Cerebellar nuclear complex (tissue), 1 donor: ENCODE measurements around the gene STXBP2.

Experiments used
- DNase-seq, 2 experiments: peaks; one replicate each; lab custom pipeline; 2025; lab: John Stamatoyannopoulos, UW

Gene STXBP2

GRCh38 chr19:7612282-7613274, 24.3 kb upstream of the STXBP2 start:
- no peak for DNase-seq

- DNase-seq: no peak
Measured at GRCh38 chr19:7614859-7615741, 21.8 kb upstream of the STXBP2 start.

DNA sequence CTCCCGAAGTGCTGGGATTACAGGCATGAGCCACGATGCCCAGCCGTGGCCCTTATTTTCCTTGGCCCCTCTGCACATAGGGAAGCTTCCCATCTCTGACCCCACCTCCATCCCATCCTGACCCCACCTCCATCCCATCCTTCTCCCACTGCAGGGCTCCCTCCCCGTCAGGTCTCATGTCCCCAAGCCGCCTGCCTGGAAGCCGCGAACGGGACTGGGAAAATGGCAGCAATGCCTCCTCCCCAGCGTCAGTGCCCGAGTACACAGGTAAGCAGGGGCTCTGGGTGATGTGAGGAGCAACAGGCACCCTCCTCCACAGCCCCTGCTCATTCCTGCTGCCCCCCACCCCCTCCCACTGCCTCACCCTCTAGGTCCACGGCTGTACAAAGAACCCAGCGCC, 19.7 kb upstream of the STXBP2 start:
- DNase-seq: no peak

DNA sequence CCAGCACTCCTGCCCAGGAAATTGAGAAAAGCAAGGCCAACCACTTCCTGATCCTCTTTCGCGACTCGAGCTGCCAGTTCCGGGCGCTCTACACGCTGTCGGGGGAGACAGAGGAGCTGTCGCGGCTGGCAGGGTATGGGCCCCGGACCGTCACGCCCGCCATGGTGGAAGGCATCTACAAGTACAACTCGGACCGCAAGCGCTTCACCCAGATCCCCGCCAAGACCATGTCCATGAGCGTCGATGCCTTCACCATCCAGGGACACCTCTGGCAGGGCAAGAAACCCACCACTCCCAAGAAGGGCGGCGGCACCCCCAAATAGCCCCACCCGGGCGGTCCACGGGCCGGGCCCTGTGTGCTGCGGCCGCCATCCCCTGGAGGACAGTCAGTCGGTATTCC, 19.2 kb upstream of the STXBP2 start:
- DNase-seq: no peak

- DNase-seq: no peak
Measured at GRCh38 chr19:7618348-7618747, 18.6 kb upstream of the STXBP2 start.

- DNase-seq: no peak
Measured at GRCh38 chr19:7618771-7619510, 18.0 kb upstream of the STXBP2 start.

GRCh38 chr19:7619671-7620441, 17.1 kb upstream of the STXBP2 start:
- no peak for DNase-seq

DNA sequence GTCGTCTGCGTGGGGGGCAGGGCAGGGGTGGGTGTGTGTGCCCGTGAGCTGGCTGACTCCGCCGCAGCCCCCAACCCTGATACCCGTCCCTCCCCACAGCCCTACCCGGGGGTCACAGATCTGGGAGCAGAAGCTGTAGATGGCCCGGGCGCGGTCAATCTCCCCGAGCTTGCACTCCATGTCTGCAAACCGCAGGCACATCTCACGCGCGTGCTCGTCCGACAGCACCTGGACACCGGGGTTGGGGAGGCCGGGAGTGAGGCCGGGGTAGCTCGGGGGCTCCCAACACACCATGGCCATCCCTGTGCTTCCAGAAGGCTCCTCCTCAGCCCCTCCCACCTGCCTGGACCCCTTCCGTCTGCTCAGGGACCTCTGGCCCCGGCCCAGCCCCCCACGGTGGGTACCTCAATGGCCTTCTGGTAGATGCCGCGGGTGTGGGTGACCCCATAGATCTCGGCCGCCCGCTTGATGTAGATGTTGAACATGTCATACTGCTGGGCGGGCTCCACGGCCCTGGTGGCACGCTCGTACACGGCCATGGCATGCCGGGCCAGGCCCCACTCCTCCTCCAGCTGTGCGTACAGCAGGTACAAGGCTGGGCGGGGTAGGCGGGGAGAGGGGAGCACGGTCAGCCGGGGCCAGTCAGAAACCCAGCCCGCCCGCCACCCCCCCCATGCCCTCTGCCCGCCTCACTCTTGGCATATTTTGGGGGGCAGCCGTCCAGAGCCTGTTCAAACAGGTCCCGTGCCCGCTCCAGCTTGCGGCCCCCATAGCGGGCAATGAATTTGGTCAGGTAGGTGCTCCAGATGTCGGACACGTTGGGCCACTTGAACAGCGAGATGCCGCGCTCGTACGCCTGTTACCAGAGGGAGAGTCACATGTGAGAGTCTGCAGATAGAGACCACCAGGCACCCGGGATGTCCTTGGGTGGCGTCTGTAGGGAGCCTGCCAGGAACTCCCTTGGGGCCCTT, 16.2 kb upstream of the STXBP2 start:
- DNase-seq: no peak

GRCh38 chr19:7622933-7623685, 13.8 kb upstream of the STXBP2 start:
- DNase-seq: no peak

- no peak for DNase-seq
Measured at GRCh38 chr19:7623725-7624603, 12.9 kb upstream of the STXBP2 start.

DNA sequence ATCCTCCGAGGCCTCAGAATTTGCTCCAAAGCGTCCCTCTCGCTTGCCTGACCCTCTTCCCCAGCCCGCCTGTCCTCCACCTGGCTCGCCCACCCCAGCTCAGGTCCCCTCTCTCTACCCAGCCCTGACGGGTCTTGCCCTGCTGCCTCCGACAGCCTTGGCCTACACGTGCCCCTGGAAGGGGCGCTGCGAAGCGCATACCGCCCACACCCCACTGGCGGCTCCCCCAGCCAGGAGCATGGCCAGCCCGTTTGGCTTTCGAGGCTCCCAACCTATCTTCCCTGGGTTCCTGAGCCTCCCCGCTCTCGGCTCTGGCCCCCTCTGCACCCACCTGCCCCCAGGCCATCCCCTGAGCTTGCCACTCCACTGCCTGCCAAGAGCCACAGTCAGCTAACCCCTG, 12.1 kb upstream of the STXBP2 start:
- DNase-seq: no peak

- no peak for DNase-seq
Measured at GRCh38 chr19:7625763-7626372, 11.0 kb upstream of the STXBP2 start.

GRCh38 chr19:7627166-7627565, 9.7 kb upstream of the STXBP2 start:
- DNase-seq: no peak

- DNase-seq: no peak
Measured at GRCh38 chr19:7628589-7629311, 8.2 kb upstream of the STXBP2 start.

- peak; percentile 98 to 99 for DNase-seq
Measured at GRCh38 chr19:7629347-7630054, 7.4 kb upstream of the STXBP2 start, which contains the start of the genes PET100 and XAB2. PET100 (plus strand) TSS chr19:7629793; CDS start chr19:7629834, 41 bp downstream. XAB2 (minus strand) TSS chr19:7629545; CDS start chr19:7629527, 18 bp downstream.

DNA sequence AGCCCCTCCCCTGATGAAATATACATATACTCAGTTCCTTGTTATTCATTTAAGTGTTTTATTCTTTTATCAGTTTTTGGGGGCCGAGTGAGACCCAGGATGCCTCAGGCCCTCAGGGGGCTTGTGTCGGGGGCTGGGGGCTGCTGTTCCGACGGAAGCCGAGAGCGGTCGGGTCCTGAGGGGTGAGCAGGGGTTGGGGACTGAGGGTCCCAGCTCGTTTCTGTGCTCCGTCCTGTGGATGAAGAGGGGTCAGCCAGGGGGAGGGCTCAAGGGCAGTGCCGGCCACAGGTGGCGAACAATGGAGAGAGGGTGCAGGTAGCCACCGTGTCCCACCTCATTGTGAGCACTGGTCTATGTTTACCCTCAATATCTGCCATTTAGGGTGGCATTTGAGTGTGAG, 5.3 kb upstream of the STXBP2 start:
- no peak for DNase-seq
